GM08714 (cell line): Measurements from ENCODE around the gene TDRD9.

ENCODE experiments used
- H3K4me3 ChIP-seq: fragments of 200-500 bp; sonication (Bioruptor generic); 2 replicates; pipeline ENCODE4 v1.5.1; 2014; ENCODE audit warnings: mild to moderate bottlenecking, low read length, inconsistent platforms
- ZNF274 ChIP-seq: IDR thresholded peaks from 2 replicates; pipeline ENCODE4 v1.6.1; 2012; ENCODE audit warnings: mild to moderate bottlenecking, low read depth, low read length

The TDRD9 gene

DNA sequence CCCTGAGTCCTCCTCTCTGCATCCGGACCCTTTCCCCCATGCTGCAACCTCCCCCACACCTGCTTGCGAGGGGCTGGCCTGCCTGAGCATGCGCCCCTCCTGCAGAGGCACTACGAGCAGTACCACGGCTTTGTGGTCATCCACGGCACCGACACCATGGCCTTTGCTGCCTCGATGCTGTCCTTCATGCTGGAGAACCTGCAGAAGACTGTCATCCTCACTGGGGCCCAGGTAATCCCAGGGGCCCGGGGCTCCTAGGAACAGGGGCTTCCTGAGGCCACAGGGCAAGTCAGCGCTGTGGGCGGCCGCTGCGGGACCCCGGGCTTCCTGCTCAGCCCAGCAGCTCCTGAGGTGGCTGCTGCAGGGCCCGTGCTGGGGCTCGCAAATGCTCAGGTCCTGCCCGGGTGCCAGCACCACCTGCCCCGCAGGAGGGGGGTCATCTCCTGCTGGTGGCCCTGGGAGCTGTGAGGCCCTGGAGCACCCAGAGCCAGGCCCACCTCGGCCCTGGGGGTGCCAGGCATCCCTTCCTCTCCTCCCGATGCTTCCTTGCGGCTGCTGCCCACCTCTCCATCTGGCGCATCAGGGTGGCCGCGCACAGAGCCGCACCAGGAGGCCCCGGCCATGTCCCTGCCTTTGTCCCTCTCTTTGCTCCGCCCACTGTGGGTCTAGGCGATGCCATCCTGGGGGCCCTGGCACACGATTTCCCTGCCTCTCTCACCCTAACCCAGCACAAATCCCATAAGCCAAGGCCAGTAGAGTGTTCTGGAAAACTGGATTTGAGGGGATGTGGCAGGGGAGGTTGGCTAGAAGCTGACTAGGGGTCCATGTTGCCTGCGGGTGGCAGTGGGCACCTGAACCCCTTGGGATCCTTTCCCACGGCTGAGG, 167.4 kb downstream of the TDRD9 start:
- no peak for TF ChIP-seq ZNF274
- no peak overlapping the region for H3K4me3 ChIP-seq

GRCh38 chr14:104096318-104096717, 168.1 kb downstream of the TDRD9 start:
- TF ChIP-seq ZNF274: no peak

DNA sequence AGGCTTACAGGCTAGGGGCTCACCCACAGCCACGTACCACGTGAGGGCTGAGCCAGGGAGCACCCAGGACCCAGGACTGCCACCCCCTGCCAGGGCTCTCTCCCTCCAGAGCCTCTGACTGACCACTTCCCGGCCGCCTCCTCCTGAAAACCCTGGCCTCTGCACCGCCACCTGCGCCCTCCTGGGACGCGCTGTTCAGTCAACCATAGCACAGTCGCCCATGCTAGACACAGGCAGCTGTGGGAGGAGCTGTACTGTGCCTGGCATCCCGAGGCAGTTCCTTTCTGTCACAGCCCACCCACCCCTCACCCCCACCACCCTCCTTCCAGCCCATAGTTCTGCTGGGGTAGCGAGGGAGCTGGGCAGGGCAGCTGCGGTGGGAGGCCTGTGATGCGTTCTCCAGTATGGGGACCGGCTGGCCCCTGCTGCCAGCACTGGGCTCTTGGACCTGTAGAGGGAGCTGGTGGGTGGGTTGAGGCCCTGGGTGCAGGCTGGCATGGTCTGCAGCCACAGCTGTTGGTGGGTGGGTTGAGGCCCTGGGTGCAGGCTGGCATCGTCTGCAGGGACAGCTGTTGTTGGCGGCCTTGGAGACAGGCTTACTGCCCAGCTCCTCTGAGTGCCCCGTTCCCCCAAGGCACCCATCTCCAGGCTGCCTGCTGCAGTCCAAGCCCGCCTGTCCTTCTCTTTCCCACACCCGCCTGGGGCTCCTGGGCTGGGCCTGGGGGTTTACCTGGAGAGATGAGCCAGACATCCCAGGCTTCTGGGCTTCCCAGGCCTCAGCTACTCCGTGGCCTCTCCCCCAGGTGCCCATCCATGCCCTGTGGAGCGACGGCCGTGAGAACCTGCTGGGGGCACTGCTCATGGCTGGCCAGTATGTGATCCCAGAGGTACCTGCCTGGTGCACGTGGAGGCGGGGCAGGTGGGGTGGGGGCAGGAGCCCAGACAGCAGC, 168.8 kb downstream of the TDRD9 start:
- TF ChIP-seq ZNF274: no peak
- no peak overlapping the region for H3K4me3 ChIP-seq

More at GRCh38 chr14:104096318-104096717, 168.1 kb downstream of the TDRD9 start:
- H3K4me3 ChIP-seq: no peak overlapping the region

GRCh38 chr14:104098272-104099095, 170.2 kb downstream of the TDRD9 start:
- H3K4me3 ChIP-seq: no peak overlapping the region
- TF ChIP-seq ZNF274: no peak

- no peak for TF ChIP-seq ZNF274
- no peak overlapping the region for H3K4me3 ChIP-seq
Observed at GRCh38 chr14:104099096-104100041, 171.1 kb downstream of the TDRD9 start.

GRCh38 chr14:104100171-104101085, 172.2 kb downstream of the TDRD9 start:
- no peak overlapping the region for H3K4me3 ChIP-seq
- no peak for TF ChIP-seq ZNF274

- H3K4me3 ChIP-seq: no peak overlapping the region
- no peak for TF ChIP-seq ZNF274
Observed at GRCh38 chr14:104101086-104101621, 172.9 kb downstream of the TDRD9 start.

DNA sequence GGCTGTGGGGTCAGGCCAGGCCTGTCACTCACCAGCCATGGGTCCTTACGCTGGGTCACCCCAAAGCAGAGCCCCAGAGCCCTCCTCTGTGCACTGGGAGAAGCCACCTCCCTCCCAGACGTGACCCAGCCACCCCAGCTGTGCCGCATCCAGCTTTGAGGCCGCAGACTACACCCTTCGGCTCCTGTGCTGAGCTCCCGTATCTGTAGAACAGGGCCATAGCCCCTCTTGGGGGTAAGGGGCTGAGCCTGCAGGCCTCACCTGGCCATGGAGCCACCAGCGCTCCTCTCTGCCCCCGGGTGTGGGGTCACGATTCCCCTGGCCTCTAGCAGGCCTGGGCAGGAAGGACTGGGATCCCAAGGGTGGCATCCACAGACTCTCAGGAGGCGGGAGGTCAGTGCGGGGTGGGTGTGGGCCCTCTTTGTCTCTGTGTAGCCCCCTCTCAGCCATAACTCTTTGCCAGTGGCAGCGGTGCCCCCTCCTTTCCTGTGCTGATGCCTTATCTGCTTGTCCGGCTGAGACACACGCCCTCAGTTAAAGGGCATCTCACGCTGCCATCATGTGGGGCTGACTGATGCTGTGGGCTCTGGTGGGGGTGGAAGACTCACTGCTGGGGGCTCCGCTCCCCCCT, 173.5 kb downstream of the TDRD9 start:
- no peak overlapping the region for H3K4me3 ChIP-seq
- TF ChIP-seq ZNF274: no peak
